OCI-LY3 (cell line): ENCODE results near the gene EPHA6.

ENCODE experiments used
- EZH2phosphoT487 ChIP-seq: fragments of 200-600 bp; shearing (Covaris generic); IDR thresholded peaks from 2 replicates; pipeline ENCODE4 v1.6.1; 2018; ENCODE audit warnings: antibody characterized with exemption, mixed run types, low read depth
- TF ChIP-seq, protein P1 (sequence below): fragments of 200-600, 300-600 bp; sonication (generic); IDR thresholded peaks from 2 replicates; pipeline ENCODE4 v1.5.1; 2014; ENCODE audit warnings: antibody characterized with exemption, low read length, low read depth

DNA sequence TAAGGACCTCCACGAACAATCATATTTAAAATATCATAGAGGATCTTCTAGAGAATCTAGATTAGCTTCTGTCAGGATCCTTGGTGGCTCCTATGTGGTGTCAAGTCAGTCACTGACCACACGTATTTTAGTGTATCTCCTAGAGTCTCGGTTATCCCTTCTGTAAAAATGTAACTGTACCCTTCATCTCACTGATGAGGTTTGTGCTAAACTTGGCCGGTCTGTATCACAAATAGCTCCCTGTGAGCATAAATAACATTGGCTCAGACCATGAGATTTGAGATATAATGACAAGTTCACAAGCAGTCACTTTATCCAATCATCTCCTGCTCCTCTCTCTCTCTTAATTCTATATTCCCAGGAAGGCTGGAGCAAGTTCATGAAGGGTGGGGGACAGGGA, 856.6 kb downstream of the EPHA6 start:
- TF ChIP-seq, protein P1, sequence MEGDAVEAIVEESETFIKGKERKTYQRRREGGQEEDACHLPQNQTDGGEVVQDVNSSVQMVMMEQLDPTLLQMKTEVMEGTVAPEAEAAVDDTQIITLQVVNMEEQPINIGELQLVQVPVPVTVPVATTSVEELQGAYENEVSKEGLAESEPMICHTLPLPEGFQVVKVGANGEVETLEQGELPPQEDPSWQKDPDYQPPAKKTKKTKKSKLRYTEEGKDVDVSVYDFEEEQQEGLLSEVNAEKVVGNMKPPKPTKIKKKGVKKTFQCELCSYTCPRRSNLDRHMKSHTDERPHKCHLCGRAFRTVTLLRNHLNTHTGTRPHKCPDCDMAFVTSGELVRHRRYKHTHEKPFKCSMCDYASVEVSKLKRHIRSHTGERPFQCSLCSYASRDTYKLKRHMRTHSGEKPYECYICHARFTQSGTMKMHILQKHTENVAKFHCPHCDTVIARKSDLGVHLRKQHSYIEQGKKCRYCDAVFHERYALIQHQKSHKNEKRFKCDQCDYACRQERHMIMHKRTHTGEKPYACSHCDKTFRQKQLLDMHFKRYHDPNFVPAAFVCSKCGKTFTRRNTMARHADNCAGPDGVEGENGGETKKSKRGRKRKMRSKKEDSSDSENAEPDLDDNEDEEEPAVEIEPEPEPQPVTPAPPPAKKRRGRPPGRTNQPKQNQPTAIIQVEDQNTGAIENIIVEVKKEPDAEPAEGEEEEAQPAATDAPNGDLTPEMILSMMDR, result no peak
- no peak for TF ChIP-seq EZH2phosphoT487
